Parathyroid adenoma (tissue), 2 donors: ENCODE data around the gene COL18A1.

ENCODE experiments used
- H2AFZ ChIP-seq: fragments of 300-600 bp; sonication (generic); one replicate; pipeline ENCODE4 v1.7.0; 2017; ENCODE audit warnings: antibody characterized with exemption, mild to moderate bottlenecking
- H3K27ac ChIP-seq: fragments of 300-600 bp; sonication (generic); one replicate; pipeline ENCODE4 v1.7.0; 2017
- H3K27me3 ChIP-seq: fragments of 300-600 bp; sonication (generic); one replicate; pipeline ENCODE4 v1.7.0; 2017; ENCODE audit warnings: low read length; ENCODE audit not compliant: control insufficient read depth, insufficient read depth
- H3K36me3 ChIP-seq: fragments of 300-600 bp; sonication (generic); one replicate; pipeline ENCODE4 v1.7.0; 2017; ENCODE audit warnings: low read length; ENCODE audit not compliant: control insufficient read depth, insufficient read depth
- H3K4me1 ChIP-seq: fragments of 300-600 bp; sonication (generic); one replicate; pipeline ENCODE4 v1.7.0; 2017; ENCODE audit warnings: control low read depth
- H3K4me2 ChIP-seq: fragments of 300-600 bp; sonication (generic); one replicate; pipeline ENCODE4 v1.7.0; 2017; ENCODE audit warnings: low read length
- H3K4me3 ChIP-seq: fragments of 300-600 bp; sonication (generic); one replicate; pipeline ENCODE4 v1.7.0; 2017; ENCODE audit warnings: low read depth, low read length
- H3K79me2 ChIP-seq: fragments of 300-600 bp; sonication (generic); one replicate; pipeline ENCODE4 v1.7.0; 2017; ENCODE audit warnings: control low read depth
- H3K9ac ChIP-seq: fragments of 300-600 bp; sonication (generic); one replicate; pipeline ENCODE4 v1.7.0; 2017; ENCODE audit warnings: mild to moderate bottlenecking
- H3K9me3 ChIP-seq: fragments of 300-600 bp; sonication (generic); one replicate; pipeline ENCODE4 v1.7.0; 2017; ENCODE audit warnings: low read length; ENCODE audit not compliant: control insufficient read depth
- TF ChIP-seq, protein P1 (sequence below): fragments of 300-600 bp; sonication (generic); IDR thresholded peaks from one replicate; pipeline ENCODE4 v1.7.0; 2017; ENCODE audit warnings: antibody characterized with exemption, mild to moderate bottlenecking
- donor health status: primary hyperparathyroidism.

Gene COL18A1

DNA sequence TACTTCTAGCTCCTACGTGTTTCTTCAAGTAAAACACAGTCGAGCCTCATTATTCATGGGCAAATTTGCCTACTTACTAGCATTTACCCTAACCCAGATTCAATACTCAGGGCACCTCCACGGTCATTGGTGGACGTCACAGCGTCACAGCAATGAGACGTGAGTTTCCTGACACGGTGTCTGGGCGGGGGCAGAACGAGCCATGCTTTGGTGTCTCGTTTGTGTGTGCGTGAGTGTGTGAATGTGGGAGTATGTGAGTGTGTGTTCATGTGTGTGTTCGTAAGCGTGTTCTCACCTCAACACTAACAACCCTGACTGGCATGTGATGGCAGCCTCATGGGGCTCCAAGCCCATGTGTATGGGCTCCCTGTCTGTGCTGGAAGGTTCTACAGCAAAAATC lies 17.5 kb upstream of the COL18A1 start:
- Histone ChIP-seq H2AFZ (no peak overlapping the region), H3K79me2 (no peaks in the 10 kb centered on the region), H3K9me3 (no peaks in the 10 kb centered on the region), H3K9ac (no peak overlapping the region), H3K27ac (peak overlapping the region; percentile 29), H3K4me1 (no peaks in the 10 kb centered on the region), H3K36me3 (no peaks in the 10 kb centered on the region), H3K4me2 (no peak overlapping the region), H3K27me3 (no peaks in the 10 kb centered on the region), H3K4me3 (no peak overlapping the region)
- TF ChIP-seq, protein P1, sequence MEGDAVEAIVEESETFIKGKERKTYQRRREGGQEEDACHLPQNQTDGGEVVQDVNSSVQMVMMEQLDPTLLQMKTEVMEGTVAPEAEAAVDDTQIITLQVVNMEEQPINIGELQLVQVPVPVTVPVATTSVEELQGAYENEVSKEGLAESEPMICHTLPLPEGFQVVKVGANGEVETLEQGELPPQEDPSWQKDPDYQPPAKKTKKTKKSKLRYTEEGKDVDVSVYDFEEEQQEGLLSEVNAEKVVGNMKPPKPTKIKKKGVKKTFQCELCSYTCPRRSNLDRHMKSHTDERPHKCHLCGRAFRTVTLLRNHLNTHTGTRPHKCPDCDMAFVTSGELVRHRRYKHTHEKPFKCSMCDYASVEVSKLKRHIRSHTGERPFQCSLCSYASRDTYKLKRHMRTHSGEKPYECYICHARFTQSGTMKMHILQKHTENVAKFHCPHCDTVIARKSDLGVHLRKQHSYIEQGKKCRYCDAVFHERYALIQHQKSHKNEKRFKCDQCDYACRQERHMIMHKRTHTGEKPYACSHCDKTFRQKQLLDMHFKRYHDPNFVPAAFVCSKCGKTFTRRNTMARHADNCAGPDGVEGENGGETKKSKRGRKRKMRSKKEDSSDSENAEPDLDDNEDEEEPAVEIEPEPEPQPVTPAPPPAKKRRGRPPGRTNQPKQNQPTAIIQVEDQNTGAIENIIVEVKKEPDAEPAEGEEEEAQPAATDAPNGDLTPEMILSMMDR, result no peak

DNA sequence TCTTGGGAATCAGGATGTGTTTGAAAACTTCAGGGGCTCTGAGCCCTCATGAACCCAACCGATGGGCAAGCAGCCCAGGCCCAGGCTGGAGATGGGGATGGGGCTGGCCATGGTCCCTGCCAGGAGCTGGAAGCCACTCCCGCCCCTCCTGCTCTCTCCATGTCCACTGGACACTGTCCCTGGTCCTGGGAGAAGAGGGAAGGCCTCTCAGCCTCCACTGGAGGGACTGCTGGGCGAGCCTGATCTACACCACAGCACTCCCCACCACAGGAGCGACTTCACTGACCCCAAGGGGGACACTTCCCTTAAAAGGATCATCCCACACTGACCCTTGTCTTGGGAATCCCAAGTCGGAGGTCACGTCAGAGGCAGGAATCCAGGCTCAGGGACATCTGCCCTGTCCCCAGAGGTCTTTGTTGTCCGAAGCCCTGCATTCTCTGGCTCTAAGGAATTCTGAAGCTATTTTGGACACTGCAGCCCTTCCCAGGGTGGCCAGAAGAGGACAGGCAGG lies 16.9 kb upstream of the COL18A1 start:
- Histone ChIP-seq H3K9ac (no peak overlapping the region), H3K9me3 (no peaks in the 10 kb centered on the region), H3K27me3 (no peaks in the 10 kb centered on the region), H2AFZ (no peak overlapping the region), H3K4me1 (no peaks in the 10 kb centered on the region), H3K36me3 (no peaks in the 10 kb centered on the region), H3K27ac (peak overlapping the region; percentile 29), H3K4me3 (no peak overlapping the region), H3K79me2 (no peaks in the 10 kb centered on the region), H3K4me2 (no peak overlapping the region)
- TF ChIP-seq, protein P1, result no peak

DNA sequence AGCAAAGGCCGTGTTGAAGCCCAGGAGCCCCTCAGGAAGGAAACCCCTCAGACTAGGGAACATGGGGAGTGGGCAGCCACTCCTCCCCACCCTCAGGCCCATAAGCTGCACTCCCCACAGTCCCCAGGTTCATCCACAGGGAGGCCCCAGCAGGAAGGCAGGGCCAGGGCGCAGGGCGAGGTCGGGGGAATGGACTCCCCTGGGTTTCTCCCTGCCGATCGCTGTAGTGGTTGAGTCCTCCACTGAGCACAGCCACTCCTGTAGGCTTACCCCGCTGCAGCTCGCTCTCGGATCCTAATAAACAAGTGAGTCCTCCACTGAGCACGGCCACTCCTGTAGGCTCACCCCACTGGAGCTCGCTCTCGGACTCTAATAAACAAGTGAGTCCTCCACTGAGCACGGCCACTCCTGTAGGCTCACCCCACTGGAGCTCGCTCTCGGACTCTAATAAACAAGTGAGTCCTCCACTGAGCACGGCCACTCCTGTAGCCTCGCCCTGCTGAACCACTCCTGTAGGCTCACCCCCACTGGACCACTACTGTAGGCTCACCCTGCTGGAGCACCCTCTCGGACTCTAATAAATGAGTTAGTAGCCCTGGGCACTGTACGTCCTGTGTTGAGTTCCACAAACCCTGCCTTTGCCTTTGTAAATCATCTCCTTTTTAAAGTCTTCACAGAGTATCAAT lies 16.2 kb upstream of the COL18A1 start:
- H3K36me3 ChIP-seq, result no peaks in the 10 kb centered on the region
- H3K9me3 ChIP-seq, result no peaks in the 10 kb centered on the region
- no peak overlapping the region for H2AFZ ChIP-seq
- no peaks in the 10 kb centered on the region for H3K4me1 ChIP-seq
- no peak overlapping the region for H3K9ac ChIP-seq
- no peak overlapping the region for H3K4me3 ChIP-seq
- no peaks in the 10 kb centered on the region for H3K79me2 ChIP-seq
- TF ChIP-seq, protein P1, result no peak
- no peaks in the 10 kb centered on the region for H3K27me3 ChIP-seq
- no peak overlapping the region for H3K4me2 ChIP-seq
- no peak overlapping the region for H3K27ac ChIP-seq

DNA sequence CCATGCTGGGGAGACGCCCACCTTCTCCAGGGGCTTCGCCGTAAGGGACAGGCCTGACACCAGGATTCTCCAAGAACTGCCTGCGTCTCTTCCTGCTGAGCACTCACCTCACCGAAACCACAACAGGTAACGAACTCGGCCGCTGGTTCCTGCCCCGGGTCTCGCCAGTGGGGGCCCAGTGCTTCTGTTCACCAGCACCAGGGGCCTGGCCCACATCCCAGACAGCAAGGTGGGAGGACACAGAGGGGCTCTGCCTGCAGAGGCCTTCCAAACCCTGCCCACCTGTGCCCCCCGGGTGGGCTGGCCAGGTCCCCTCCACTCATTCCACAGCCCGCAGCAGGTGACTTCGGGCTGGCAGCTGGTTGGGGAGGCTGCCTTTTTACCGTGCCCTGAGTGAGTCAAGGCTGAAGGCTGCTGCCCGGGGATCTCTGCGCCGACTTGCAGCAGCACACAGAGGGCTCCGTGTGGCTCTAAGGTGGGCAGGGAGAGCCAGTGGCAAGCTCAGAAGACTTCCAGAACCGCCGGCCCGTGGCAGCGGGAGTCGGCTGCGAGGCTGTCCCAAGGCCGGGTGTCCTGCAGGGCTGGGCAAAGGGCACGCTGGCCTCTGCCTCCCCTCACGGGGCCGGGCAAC lies 14.7 kb upstream of the COL18A1 start:
- H3K4me3 ChIP-seq, result no peak overlapping the region
- TF ChIP-seq, protein P1, result no peak
- no peak overlapping the region for H3K27ac ChIP-seq
- H3K36me3 ChIP-seq, result no peaks in the 10 kb centered on the region
- no peak overlapping the region for H3K4me2 ChIP-seq
- H3K9me3 ChIP-seq, result no peaks in the 10 kb centered on the region
- H3K27me3 ChIP-seq, result no peaks in the 10 kb centered on the region
- H2AFZ ChIP-seq, result no peak overlapping the region
- no peak overlapping the region for H3K9ac ChIP-seq
- H3K79me2 ChIP-seq, result no peaks in the 10 kb centered on the region
- no peaks in the 10 kb centered on the region for H3K4me1 ChIP-seq
